ENCODE results near the gene EIF4E1B.

Gene EIF4E1B

DNA sequence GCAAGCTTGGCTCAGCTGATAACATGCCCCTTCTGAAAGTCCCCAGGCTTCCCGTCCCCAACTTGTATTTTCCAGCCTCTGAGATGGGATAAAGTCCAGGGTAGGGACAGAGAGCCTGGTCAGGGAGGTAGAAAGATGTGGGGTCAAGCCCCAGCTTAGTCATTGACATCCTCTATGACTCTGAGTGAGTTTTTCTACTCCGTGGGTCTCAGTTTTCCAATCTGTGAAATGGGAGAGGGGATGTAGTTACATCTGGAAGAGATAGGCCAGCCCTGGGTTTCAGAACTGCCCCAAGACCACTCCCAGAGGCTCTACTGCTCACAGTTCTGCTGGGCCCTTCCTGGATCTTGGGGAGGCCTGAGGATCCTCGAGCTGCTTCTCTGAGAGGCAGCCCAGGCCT, 23.6 kb upstream of the EIF4E1B start:
- no peak for DNase-seq

DNA sequence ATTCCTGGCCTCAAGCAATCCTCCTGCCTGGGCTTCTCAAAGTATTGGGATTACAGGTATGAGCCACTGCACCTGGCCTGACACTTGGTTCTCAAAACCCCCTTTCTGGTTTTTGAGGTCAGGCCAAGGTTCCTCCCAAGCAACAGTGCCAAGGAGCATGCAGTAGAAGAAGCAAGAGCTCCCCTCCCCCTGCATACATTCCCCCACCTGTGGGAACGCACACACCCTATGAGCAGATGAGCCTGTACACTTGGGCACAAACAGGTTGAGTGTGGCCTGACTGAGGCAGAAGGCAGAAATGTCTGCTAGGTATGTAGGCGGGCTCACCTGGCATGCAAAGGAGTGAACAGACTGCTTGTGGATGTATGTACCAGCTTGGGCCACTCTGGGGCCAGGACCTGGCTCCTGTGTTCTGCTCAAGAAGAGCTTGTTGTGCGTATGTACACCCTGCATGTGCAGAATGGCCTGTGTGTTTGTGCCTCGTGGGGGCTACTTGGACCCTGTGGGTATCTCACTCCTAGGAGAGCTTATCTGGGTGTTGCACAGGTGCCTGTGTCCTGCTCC, 22.3 kb upstream of the EIF4E1B start:
- no peak for DNase-seq

DNA sequence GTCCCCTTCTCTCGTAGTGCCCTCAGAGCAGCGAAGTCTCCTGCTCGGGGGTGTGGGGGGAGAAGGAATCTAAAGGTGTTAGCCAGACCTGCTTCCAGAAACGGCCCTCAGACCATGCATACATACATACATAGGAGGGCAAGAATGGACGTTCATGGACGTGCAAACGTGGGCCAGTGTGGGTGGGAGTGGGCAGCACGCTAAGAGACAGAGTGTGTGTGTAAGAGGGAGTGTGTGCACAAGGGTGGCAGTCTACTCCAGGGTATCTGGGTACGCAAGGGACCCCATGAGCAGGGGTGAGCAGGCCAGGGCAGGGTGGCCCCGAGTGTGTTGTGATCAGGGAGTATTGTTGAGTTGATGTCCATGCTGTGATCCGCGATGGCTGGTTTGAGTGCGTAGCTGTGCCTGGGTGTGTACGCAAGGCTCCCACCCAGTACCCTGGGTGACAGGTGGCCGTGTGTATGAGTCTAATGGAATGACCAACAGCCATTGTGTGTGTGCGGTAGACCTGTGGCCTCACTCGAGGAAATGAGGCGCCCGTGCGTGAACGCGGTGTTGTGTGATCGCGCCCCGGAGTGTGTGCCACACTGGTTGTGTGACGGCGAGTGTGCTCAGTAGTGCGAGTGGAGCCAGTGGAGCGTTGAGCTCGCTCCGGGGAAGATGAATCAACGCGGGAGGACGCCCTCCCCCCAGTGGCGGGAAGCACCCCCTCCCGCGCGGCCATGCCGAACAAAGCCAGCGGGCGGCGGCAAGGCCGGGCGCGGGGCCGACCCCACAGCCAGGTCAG, 21.3 kb upstream of the EIF4E1B start:
- no peak for DNase-seq

DNA sequence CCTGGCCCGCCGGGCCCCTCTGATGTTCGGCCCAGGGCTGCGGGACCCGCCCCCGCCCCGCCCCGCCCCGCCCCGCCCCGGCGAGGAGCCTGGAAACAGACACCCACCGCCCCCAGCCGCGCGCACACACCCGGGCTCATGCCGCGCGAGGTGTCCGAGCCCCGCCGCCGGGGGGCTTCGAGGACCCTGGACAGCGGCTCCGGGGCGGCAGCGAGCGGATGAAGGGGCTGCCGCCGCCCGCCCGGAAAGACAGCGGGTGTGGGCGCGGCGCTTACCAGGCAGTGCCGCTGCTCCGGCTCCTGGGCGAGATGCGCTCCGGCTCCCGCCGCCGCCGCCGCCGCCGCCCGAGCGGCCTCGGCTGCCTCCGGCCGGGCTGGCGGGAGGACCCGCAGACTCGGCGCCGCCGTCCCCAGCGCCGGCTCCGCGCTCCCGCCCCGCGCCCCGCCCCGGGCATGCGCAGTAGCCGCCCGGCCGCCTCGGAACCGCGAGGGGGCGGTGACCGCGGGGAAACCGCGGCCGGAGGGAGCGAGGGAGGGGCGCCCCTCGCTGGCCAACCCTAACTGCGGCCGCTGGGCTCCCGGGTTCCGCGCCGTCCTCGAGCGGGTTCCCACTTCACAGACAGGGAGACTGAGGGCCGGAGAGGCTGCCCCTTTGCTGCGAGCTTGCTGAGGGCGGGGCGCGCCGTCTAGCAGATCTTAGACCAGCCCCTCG, 20.6 kb upstream of the EIF4E1B start, which contains the start of gene GPRIN1:
TSS of gene GPRIN1 (minus strand) at position 433 of the 711 bp plus-strand sequence. CDS start 10,322 bp downstream, outside the sequence.
- peak in 3 of 4 experiments; percentile 15 to 38 (median 23) for DNase-seq

DNA sequence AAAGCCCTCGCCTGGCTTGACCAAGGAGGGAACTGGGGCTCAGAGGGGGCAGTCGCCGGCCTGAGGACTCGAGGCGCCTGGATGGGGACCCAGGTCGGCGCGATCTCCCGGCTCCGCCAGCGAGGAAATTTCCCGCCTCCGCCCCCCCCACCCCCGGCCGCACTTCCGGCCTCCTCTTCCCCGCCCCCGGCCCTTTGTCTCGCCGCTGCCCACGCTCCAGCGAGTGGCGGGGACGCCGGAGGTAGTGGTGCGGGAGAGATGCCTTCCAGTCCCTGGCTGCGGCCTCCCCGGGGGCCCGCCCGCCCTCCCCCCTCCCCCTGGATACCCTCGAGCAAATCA, 20.1 kb upstream of the EIF4E1B start:
- DNase-seq = no peak

DNA sequence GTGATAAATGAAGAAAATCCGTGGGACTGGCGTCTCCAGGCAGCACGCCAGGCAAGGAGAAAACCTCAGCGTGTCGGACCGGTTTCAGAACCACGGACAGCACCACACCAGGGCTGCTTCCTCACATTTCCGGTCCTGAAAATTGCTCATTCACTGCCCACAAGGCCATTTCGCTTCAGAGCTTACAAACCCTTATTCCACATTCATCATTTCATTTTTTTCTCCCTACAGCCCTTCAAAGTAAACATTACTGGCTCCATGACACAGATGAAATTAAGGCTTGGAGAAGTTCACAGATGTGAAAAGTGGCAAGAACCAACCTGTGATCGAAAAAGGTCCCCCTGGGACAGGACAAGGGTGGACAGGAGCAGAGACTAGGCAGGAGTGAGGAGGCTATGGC, 19.0 kb upstream of the EIF4E1B start:
- DNase-seq = peak in 1 of 4 experiments; percentile 21

DNA sequence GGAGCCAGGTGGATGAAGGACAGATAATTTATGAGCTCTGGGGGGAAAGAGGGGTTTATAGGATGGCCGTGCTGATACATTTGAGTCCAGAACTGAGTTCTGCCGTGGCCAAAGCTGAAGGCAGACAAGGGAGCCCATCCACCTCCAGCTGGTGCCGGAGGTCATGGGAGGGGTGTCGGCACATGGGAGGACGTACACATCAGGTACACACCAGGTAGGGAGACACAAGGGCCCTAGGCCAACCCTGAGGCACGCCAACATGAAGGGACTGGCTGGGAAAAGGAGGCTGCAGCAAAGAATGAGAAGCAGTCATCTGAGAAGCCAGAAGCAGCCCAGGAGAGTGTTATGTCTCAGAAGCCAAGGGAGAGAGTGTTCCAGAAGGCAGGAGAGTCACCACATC, 18.5 kb upstream of the EIF4E1B start:
- no peak for DNase-seq

DNA sequence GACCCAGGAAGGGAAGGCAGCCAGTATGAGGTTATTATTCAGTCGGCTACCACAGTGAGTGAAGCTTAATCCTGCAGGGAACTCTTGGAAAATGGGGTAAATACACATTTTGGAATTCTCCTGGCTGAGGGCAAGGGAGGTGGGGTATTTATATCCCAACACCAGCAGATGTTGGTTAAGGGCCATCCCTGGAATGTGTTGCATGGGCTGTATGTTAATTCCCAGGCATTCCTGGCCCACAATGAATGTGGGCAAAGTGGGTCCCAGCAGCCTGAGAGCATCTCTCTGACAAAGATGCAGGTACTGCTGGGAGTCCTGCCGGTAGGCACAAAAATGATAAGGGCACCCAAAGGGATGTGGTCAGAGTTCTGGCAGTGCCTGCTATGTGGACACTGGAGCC, 17.6 kb upstream of the EIF4E1B start:
- no peak for DNase-seq

DNA sequence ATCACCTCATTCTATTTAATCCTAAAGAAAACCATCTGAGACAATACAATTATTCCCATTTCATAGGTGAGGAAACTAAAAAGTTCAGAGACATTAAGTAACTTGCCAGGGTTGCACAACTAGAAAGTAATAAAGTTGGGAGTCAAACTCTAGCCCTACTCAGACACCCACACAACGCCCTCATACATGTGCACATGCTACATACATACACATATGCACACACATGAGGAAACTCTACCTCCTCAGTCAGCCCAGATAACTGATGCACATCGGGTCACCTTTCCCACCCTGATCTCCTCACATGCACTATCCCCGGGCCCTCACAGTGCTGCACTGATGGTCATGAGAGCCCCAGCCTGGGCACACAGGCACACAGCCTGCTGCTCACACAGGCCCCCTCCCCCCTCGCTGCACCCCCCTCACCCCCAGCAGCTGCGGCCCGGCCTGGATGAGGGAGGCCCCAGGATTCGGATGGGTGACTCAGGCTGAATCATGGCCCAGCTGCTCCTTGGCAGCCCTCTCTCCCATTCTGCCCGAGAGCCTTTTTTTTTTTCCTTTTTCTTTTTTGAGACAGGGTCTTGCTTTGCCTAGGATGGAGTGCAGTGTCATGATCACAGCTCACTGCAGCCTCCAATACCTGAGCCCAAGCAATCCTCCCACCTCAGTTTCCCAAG, 15.5 kb upstream of the EIF4E1B start:
- DNase-seq = no peak

DNA sequence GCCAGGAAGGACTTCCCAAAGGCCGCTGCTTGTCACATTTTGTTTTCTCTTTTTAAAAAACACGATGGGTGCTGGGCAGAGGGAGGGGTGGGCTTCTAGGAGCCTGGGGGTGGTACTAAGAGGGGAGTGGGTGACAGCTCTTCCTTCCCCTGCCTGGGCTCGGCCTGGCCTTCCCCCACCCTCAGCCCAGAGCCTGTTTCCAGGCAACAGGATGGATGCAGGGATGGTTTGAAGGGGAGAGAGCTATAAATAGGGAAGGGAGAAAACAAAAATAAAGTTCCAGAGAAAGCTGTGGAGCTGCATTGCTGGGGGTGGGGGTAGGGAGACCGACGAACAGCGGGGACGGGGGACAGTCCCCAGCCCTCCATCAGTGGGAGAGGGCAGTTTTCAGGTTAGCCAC, 14.0 kb upstream of the EIF4E1B start:
- no peak for DNase-seq

DNA sequence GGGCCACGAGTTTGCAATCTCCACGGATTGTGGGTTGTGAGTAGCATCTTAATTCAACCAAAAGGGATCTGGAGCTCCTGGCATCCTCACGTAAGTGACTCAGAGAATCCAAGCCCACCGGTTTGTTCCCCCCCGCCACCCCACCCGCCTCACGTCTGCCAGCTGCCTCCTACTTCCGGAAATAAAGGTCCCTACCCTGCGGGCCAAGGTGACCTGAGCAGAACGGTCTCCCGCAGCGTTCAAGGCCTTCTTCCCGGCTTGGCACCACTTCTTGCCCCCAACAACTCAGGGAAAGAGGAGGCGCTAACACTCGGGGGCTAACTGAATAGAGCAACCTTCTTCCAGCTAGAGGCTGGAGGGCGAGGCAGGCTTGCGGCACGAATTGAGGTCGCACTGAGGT, 11.7 kb upstream of the EIF4E1B start:
- no peak for DNase-seq

DNA sequence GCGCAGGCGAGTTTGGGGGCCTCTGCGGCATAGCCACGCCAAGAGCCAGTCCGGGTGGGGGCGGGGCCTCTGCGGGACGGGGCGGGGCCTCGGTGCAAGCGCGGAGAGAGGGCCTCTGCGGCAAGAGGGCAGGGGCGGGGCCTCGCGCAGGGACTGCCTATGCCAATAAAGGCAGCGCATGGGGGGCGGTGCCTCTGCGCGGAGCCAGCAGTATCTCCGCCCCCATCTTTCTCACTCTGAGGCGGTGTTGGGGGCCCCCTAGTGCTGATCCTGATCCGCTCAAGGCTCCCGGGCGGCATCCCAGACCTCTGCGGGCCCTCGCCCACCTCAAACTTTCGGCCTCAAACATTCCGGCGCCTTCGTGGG, 11.3 kb upstream of the EIF4E1B start:
- DNase-seq = peak; percentile 27 to 64 (median 42)

DNA sequence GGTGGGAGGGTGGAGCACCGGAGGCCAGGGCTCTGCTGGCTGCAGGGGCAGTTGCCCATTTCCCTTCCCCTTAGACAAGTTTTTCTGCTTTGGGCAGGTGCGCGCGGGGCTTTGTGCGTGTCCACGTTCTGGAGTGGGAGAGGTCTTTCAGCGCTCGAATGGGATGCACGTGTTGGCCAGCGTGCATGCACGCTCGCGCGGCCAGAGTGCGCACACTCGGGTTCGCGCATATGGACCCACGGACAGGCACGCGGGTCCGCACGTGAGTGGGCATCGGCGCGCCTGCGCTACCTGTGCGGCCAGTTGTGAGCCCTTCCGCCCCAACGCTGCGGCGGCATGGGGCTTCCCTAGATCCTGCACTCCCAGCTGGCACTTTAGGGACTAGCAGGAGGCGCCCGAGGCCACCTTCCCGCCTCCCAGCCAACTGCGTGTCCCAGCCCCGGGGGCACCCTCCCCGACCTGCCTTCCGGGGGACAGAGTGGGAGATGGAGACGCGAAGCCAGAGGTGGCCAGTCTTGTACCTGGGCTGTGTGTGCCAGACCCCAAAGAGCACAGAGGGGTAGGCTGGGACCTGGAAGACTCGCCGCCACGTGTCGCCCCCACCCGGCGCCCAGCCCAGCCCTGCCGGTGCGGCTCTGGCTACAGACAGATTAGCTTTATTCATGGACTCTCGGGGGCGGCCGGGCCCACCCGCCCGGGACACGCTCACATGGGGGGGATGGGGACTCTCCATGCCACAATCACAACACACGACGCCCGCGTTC, 10.7 kb upstream of the EIF4E1B start:
- no peak for DNase-seq

DNA sequence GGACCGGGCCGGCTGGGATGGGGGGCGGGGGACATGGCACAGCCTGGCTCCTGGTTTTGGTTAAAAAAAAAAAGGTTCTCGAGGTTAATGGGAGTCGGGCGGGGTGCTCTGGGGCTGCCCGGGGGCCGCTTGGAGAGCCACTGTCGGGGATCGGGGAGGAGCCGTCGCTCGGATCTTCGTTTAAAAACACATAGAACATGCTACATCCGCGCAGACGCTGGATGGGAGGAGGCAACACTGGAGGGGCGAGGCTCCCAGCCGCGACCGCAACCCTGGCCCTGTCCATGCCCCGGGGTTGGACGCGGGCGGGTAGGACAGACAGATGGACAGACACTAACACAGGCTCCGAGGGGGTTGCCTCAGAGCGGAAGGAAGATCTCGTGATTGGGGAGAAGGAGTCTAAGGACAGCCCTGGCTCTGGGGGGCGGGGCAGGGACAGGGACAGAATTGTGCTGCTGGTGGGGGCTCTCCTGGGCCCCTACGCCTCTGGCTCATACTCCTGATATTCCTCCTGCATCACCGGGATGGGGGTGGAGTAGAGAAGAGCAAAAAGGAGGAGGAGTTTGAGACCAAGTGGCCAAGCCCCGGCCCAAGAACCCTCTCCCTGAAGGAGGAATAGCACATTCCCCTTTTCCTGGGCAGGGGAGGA, 10.0 kb upstream of the EIF4E1B start:
- no peak for DNase-seq

DNA sequence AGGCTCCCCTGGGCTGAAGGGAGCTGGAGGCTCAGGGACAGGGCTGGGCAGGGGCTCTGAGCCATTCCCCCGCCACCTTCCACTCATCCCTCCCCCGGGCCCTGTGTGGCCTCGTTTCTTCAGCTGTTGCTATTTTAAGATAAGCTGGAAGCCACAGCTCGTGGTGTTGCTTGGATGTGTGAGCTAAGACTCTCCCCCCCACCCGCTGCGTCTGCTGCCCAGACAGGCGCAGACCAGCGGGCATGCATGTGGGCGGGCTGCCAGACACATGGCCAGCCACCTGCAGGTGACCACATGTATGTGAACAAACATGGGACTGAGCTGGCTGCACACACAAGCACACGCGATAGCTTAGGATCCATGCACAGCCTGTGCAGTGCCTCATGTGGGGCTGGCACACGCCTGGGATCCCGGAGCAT, 8.8 kb upstream of the EIF4E1B start:
- no peak for DNase-seq

DNA sequence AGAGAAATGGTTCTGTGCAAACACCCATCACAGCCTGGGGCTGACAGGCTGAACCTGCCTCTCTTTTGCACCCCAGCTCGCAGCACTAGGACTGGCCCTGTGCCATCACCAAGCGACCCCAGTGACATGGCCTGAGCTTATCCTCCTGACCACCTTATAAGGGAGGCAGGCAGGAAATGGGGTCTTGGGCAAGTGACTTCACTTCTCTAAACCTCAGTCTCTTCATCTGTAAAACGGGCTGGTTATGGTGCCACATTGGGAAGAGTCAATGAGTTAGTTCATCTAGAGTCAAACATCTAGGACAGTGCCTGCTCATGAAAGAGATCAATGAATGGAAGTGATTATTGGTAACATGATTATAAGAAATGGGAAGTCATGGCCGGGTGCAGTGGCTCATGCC, 6.3 kb upstream of the EIF4E1B start:
- no peak for DNase-seq

DNA sequence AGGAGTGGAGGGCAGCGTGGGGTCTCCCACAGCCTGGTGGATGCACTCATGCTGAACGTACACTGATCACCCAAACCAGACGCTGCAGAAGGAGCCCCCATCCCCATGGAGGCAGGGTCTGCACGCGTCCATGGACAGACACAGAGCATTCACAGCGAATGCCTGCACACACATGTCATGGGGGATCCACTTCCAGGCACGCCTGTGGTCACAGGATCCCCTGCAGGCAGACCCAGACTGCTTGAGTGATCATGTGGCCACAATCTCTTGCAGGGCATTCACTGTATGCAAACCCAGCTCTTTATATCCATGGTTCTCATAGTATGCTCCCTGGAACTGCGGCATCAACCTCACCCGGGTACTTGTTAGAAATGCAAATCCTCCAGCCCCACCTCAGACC, 5.5 kb upstream of the EIF4E1B start:
- no peak for DNase-seq

DNA sequence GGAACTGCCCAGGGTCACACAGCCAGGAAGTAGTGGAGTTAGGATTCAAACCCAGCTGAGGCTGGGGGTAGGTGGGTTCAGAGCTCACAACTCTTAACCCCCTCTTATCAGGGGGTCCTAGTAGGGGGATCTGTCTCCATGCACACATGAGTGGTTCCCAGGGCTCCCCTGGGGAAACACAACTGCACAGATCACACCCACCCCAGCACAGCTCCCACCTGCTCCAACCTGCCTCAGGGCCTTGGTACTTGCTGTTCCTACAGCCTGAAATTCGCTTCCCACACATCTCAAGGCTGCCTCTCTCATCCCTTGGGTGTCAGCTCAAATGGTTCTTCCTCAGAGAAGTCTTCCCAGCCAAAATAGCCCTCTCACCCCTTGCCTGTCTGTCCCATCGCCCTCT, 5.0 kb upstream of the EIF4E1B start:
- no peak for DNase-seq

DNA sequence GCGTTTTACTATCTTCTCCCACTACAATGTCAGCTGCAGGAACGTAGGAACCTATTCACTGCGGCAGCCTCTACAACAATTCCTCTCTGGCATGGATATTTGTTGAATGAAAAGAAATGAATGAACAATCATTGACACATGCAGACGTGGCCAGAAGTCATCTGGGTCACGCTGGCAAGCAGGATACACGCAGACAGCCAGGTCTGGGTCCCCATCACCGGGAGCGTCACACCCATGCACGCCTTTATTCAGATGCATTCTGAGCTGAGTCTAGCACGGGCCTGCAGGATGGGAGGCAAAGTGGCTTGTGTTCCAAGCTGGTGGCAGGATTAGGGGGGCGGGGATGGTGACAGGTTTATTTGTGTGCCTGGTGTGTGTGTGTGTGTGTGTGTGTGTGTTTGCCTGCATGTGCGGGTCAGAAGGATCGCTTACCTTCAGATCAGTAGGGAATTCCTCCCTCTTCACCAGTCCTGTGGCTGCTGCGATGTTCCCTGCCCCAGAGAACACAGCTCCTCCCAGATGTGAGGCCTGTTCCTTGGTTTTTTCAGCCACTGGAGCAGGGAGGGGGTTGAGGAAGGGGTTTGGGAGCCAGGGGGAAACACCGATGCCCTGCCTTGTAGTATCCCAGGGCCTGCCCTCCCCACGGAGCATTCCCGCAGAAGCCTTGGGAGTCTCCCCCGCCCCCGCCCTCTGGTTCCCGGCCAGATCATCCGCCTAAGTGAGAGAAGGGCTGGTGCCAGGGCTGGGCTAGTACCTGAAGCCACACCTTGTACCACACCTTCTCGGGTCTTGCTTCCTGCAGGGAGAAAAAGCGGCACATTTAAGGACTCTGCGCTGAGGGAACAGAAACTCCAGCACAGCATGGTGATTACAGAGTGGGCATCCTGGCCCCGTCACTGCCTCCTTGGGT, 4.3 kb upstream of the EIF4E1B start:
- DNase-seq = no peak

DNA sequence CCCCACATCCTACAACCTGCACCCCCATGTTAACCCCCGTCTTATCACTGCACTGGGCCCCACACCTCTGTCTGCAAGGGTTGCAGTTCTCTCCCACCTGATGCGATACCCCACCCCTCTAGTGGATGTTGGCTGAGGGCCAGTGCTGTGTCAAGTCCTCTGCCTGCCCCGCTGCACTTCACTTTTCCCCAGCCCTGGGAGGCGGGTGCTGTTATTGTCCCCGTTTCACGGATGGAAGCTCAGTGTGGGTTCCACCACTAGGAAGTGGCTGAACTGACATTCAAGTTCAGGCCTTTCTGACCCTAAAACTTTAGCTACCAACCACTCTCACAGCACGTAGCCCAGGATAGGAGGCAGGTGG, 3.6 kb upstream of the EIF4E1B start:
- no peak for DNase-seq

DNA sequence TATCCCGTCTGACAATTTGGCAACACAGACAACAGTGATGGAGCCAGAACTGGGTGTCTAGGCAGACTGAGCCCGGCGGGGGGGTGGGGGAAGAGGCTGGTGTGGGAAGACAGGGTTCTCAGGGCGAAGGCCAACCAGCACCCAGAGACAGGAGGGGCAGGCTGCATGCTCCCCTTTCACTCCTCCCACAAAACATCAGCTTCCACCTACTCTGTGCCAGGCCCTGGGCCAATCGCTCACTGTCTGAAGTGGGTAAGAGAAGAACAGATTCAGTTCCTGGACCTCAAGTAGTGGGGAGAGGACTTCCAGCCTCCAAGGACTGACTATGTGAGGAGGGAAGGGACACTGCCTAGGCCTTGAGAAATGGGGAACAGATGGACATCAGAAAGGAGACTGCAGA, 2.9 kb upstream of the EIF4E1B start:
- DNase-seq = no peak

All from activated CD4-positive, CD25-positive, alpha-beta regulatory T cell (primary cell).